DOHH2 (cell line): ENCODE data around the gene NCAM1.

Source experiments
- CTCF ChIP-seq: fragments of 200-600 bp; sonication (generic); IDR thresholded peaks from one replicate; pipeline ENCODE4 v1.5.1; 2014; ENCODE audit warnings: antibody characterized with exemption, mild to moderate bottlenecking, low read depth, low read length; ENCODE audit not compliant: poor library complexity, severe bottlenecking
- EZH2phosphoT487 ChIP-seq: fragments of 200-600 bp; sonication (generic); IDR thresholded peaks from 2 replicates; pipeline ENCODE4 v1.6.1; 2017; ENCODE audit warnings: borderline replicate concordance, mild to moderate bottlenecking, antibody characterized with exemption, low read length, moderate library complexity, mixed read lengths

DNA sequence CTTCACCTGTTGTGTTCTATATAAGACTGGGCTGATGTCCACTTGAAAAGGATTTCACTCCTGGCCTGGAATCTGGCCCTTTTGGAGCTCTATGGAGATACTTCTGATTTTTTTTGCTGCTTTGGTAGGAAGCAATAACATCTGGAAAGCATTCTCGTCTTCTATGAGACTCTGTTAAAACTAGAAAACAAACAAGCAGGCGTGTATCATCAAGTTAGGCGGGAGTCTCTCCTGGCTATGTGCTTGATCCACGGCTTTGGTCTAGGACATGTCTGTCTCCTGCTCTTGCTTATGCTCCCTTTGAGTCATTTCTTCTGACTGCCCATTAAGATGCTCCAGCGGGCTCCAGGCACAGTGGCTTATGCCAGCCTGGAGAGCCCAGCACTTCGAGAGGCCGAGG, 231.8 kb downstream of the NCAM1 start:
- TF ChIP-seq CTCF (no peak), EZH2phosphoT487 (no peak)
